T-cell (primary cell): ENCODE measurements around the gene BRD4. TPM values are rescaled to one million over a fixed set of nuclear protein-coding genes. Genes with fewer than 3 reads are reported as not detected.

Experiments used
- ATAC-seq, 4 experiments: fragments of 200-7000 bp in 3 of 4; fragments of 150-1000 bp in 1 of 4; cut with Tn5 transposase; replicated peaks in 1 of 4; 1 replicate in 3 of 4; 2 replicates in 1 of 4; pipeline ENCODE4 v1.10.0; 2021; ENCODE audit warnings: moderate library complexity in 3 of 4, mild to moderate bottlenecking in 2 of 4, moderate number of reproducible peaks in 1 of 4
- CTCF ChIA-PET, 2 donors: fragments of 300-600 bp; sonication (Branson Sonifier 250); formaldehyde crosslinking; loops; one replicate each; lab custom pipeline; 2022; ENCODE audit warnings: antibody characterized with exemption in 2 of 2; lab: Charles Lee
- POLR2A ChIA-PET, 2 donors: fragments of 300-600 bp; sonication (Branson Sonifier 250); formaldehyde crosslinking; loops; one replicate each; lab custom pipeline; 2022; ENCODE audit warnings: antibody characterized with exemption in 2 of 2; lab: Charles Lee
- DNase-seq, 35 experiments: peaks; one replicate each; pipeline versions ENCODE4 v3.0.0 to v3.0.0-alpha.2; 2013 to 2023
- H3K27ac ChIP-seq: one replicate; pipeline ENCODE4 v1.5.1; 2013; ENCODE audit warnings: low read length
- H3K27me3 ChIP-seq, 2 experiments: replicated peaks in 1 of 2; 1 replicate in 1 of 2; 2 replicates in 1 of 2; pipeline versions ENCODE4 v1.6.1 to v1.7.0; 2013; ENCODE audit warnings: low read length in 1 of 2, mixed read lengths in 1 of 2; ENCODE audit not compliant: control insufficient read depth in 2 of 2, insufficient read depth in 2 of 2; ENCODE audit errors: extremely low read depth in 1 of 2
- H3K36me3 ChIP-seq, 2 donors: 1 replicate in 1 of 2; 2 replicates in 1 of 2; pipeline versions ENCODE4 v1.6.1 to v1.7.0; 2013; ENCODE audit warnings: low read length in 1 of 2; ENCODE audit not compliant: control insufficient read depth in 2 of 2, insufficient read depth in 1 of 2; ENCODE audit errors: extremely low read depth in 1 of 2
- H3K4me1 ChIP-seq, 2 experiments: 1 replicate in 1 of 2; 2 replicates in 1 of 2; pipeline versions ENCODE4 v1.6.1 to v1.7.0; 2013; ENCODE audit warnings: low read length in 2 of 2, mixed read lengths in 1 of 2; ENCODE audit not compliant: insufficient read depth in 2 of 2, control insufficient read depth in 1 of 2; ENCODE audit errors: extremely low read depth in 1 of 2
- H3K4me3 ChIP-seq, 2 donors: 1 replicate in 1 of 2; 2 replicates in 1 of 2; pipeline versions ENCODE4 v1.5.1 to v1.7.0; 2013; ENCODE audit warnings: mild to moderate bottlenecking in 2 of 2, low read length in 1 of 2, moderate library complexity in 1 of 2; ENCODE audit not compliant: control insufficient read depth in 1 of 2; ENCODE audit errors: extremely low read depth in 1 of 2
- H3K9me3 ChIP-seq: 2 replicates; pipeline ENCODE4 v1.7.0; 2013
- H3K27ac Mint-ChIP-seq, 2 donors: one replicate each; pipeline ENCODE4 v1.8.0; 2020 to 2021; ENCODE audit warnings: mild to moderate bottlenecking in 2 of 2, mixed read lengths in 2 of 2
- H3K27me3 Mint-ChIP-seq, 2 donors: one replicate each; pipeline ENCODE4 v1.8.0; 2021 to 2022; ENCODE audit warnings: mixed read lengths in 2 of 2
- H3K36me3 Mint-ChIP-seq: one replicate; pipeline ENCODE4 v1.8.0; 2021; ENCODE audit warnings: mixed read lengths
- H3K4me1 Mint-ChIP-seq, 3 donors: one replicate each; pipeline ENCODE4 v1.8.0; 2020 to 2022; ENCODE audit warnings: mixed read lengths in 3 of 3, mild to moderate bottlenecking in 1 of 3
- H3K4me3 Mint-ChIP-seq, 3 donors: one replicate each; pipeline ENCODE4 v1.8.0; 2020 to 2022; ENCODE audit warnings: mild to moderate bottlenecking in 3 of 3, mixed read lengths in 3 of 3, moderate library complexity in 3 of 3
- H3K9me3 Mint-ChIP-seq, 3 donors: one replicate each; pipeline ENCODE4 v1.8.0; 2020 to 2022; ENCODE audit warnings: mixed read lengths in 3 of 3
- WGBS: methylation state at CpG from one replicate; pipeline ENCODE4 v1.1.5; 2013; ENCODE audit warnings: missing lambda C conversion rate; ENCODE audit not compliant: insufficient coverage; 5-methylcytosine and 5-hydroxymethylcytosine counted together
- total RNA-seq, 35 experiments: library from RNA in 6 of 35; stranded (reverse) in 6 of 35; fragments of 120-200 nt in 1 of 35; gene quantifications; one replicate each; pipeline versions ENCODE4 v1.2.1 to v1.2.4 and lab custom pipeline; 2013 to 2026

BRD4 gene
- total RNA-seq, 5 donors from 2014 or later (not counting 1 experiment from before 2014, with no cell fraction given): 115 to 154 (median 139) TPM

DNA sequence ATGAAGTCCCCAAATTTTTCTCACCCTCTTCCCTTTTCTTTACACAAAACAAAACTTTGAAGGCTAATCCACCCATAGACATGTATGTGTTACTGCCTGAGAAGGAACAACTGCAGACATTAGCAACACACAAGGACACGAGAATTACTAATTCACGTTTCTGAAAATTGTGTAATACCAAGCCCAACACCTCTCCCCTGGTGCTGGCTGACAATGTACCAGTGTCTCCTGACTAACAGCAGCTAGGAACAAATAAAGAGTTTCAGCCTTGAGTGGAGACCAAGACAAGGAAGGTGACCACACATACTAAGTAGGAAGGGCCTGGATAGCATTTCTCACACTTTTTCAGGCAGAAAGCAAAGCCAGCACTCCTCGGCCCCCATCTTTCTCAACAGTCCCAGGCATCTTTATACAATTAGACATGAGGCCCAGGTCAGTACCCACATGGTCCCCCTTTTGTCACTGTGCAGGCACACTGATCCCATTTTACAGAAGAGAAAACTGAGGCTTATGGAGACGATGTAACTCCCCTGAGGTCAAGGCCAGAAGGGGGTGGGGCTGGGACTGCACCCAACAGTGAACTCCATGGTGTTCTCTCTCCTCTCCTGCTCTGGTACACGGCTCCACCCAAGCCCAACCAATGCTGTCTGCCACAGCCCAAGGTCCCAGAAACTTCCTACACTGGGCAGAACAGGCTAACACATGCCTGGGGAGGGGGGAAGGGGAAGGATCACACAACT is 8.7 kb downstream of the BRD4 start:
- peak overlapping the region; percentile 3 to 62 for H3K27ac Mint-ChIP-seq
- Histone ChIP-seq H3K27me3 (no peaks in the 10 kb centered on the region), H3K9me3 (no peaks in the 10 kb centered on the region), H3K4me3 (no peak overlapping the region), H3K36me3 (no peaks in the 10 kb centered on the region), H3K4me1 (peaks cover 33 to 82% of the 10 kb centered on the region in 2 experiments), H3K27ac (no peak overlapping the region)
- H3K4me3 Mint-ChIP-seq: peak overlapping the region; percentile 41 to 75 (median 43)
- H3K4me1 Mint-ChIP-seq: peaks cover 89 to 95% (median 95%) of the 10 kb centered on the region in 3 donors
- ChIA-PET CTCF (no interaction called here), POLR2A (no interaction called here)
- H3K36me3 Mint-ChIP-seq: peaks cover 9% of the 10 kb centered on the region
- ATAC-seq (peak in 1 of 4 experiments; percentile 14), DNase-seq (no peak)
- 22% methylated on average over 3 of the region's 5 CpGs for WGBS
- H3K27me3 Mint-ChIP-seq: no peaks in the 10 kb centered on the region
- no peaks in the 10 kb centered on the region for H3K9me3 Mint-ChIP-seq

DNA sequence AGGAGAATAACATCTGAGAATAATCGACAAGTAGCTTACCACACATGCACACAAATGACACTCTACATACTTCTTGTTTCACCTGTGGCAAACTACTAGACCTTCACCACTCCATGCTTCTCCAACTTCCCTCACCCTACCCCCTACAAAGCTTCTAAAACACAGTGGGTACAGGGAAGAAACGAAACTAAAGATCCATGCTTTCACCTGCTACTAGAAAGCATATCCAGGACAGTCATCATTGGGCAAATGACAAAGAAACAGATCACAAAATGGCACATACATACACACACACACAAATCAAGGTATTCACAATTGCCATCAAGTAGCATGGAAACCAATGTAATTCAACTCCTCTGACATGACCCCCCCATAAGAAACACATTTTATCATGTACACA is 10.6 kb downstream of the BRD4 start:
- Mint-ChIP-seq H3K27ac (peak overlapping the region; percentile 30 to 74), H3K4me3 (peak overlapping the region; percentile 38 to 75 (median 44)), H3K36me3 (peaks cover 6% of the 10 kb centered on the region), H3K27me3 (no peaks in the 10 kb centered on the region), H3K4me1 (peaks cover 91 to 95% (median 95%) of the 10 kb centered on the region in 3 donors), H3K9me3 (no peaks in the 10 kb centered on the region)
- ATAC-seq: no peak
- POLR2A ChIA-PET: no interaction called here
- Histone ChIP-seq H3K36me3 (no peaks in the 10 kb centered on the region), H3K4me3 (no peak overlapping the region), H3K4me1 (peaks cover 35 to 82% of the 10 kb centered on the region in 2 experiments), H3K9me3 (no peaks in the 10 kb centered on the region), H3K27me3 (no peaks in the 10 kb centered on the region), H3K27ac (no peak overlapping the region)
- CTCF ChIA-PET: no interaction called here
- WGBS: 38% methylated on average over 1 of the region's 2 CpGs
- no peak for DNase-seq

DNA sequence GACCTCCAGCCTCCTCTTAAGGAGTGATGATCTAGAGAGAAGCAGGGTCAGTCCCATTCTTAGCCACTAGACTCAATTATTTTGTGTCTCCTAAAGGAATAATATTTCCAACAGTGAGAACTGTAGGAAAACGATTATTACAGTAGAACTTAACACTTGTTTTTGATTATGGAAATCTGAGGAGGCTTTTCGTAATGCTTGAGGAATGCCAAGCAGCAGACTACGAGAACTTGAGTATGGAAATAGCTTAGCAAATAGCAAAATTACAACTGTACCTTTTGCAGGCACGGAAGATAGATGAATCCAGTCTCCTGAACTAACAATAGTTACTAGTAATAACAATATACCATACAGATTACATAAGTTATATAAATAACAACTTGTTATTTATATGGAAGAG is 12.2 kb downstream of the BRD4 start:
- CTCF ChIA-PET: interaction anchor here in 1 of 2 donors (0.7 kb wide), 1 partner anchor 139 kb away, joined by 3 read pairs; no protein-coding TSS in a partner anchor
- no peaks in the 10 kb centered on the region for H3K9me3 ChIP-seq
- H3K4me1 ChIP-seq: peaks cover 27 to 82% of the 10 kb centered on the region in 2 experiments
- Mint-ChIP-seq H3K27me3 (no peaks in the 10 kb centered on the region), H3K36me3 (peaks cover 6% of the 10 kb centered on the region), H3K4me3 (peak overlapping the region in 1 of 3 donors; percentile 68), H3K4me1 (peaks cover 89 to 91% (median 90%) of the 10 kb centered on the region in 3 donors), H3K9me3 (no peaks in the 10 kb centered on the region), H3K27ac (no peak overlapping the region)
- no CpG with 5 or more reads among the region's 4 CpGs for WGBS
- POLR2A ChIA-PET: interaction anchor here (0.7 kb wide), 2 partner anchors 9 to 18 kb away, joined by 3 read pairs; no protein-coding TSS in a partner anchor
- DNase-seq (no peak), ATAC-seq (no peak)
- H3K27me3 ChIP-seq: no peaks in the 10 kb centered on the region
- H3K4me3 ChIP-seq: no peak overlapping the region
- H3K27ac ChIP-seq: no peak overlapping the region
- no peaks in the 10 kb centered on the region for H3K36me3 ChIP-seq

DNA sequence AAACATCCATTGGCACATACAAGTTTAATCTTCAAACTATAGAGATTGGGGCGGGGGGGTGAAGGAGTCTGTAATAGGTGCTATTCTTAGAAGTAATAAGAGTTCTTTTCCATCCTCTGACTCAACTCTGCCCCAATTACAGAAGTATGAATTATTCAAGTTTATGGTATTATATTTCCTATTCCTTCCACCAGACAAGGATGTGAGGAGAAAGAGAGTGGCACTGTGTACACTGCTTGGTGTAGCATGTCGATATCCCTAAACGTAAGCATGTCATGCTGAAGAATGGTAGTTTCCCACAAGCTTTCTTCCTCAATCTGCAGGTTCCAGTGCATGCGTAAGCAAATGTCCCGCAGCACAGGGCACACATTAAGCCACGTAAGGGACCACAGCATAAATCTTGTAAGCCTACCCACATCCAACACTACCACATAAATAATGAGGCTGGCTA is 14.1 kb downstream of the BRD4 start:
- CTCF ChIA-PET: interaction anchor here in 1 of 2 donors (0.6 kb wide), 1 partner anchor 9 kb away, joined by 5 read pairs; no protein-coding TSS in a partner anchor

DNA sequence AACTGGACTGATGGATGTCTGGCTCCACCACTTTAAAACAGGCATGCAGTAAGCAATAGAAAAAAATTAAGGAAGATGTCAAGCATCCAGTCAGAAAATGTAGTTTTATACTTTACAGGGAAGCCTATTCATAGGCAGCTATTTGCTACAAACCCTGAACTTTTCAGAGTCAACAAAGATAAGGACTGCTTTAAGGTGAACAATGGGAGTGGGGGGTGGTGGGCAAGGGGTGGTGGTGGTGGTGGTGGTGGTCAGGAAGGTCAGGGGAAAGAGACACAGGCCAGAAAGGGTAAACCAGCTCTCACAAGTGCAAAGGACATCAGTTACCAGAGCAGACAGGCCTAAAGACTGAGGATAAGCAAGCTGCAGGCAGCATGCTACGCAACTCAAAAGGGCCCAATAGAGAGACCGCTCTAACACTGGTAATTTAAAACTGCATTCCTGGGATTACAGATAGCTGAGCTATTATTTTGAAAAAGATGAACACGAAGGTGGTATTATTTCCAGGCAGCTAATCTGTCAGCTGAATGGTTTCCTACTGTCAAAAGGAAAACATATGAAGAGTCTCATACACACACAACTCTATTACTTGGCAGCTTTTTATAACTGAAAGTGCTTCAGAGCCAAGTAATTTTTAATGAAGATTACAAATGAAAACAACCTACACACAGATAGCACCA is 14.8 kb downstream of the BRD4 start:
- DNase-seq: no peak
- H3K4me1 Mint-ChIP-seq: peaks cover 87 to 92% (median 88%) of the 10 kb centered on the region in 3 donors
- H3K4me3 Mint-ChIP-seq: peak overlapping the region; percentile 49 to 68 (median 64)
- Histone ChIP-seq H3K4me3 (no peak overlapping the region), H3K9me3 (no peaks in the 10 kb centered on the region), H3K27me3 (no peaks in the 10 kb centered on the region), H3K27ac (no peak overlapping the region), H3K36me3 (no peaks in the 10 kb centered on the region), H3K4me1 (peaks cover 27 to 72% of the 10 kb centered on the region in 2 experiments)
- ChIA-PET POLR2A (interaction anchor here (0.5 to 1.2 kb wide), 6 partner anchors 10 to 953 kb away, joined by 3 to 6 read pairs (median 4); no protein-coding TSS in a partner anchor), CTCF (interaction anchor here (0.5 to 0.9 kb wide), 5 partner anchors 9 to 1300 kb away, joined by 3 to 6 read pairs (median 5); no protein-coding TSS in a partner anchor)
- no peaks in the 10 kb centered on the region for H3K27me3 Mint-ChIP-seq
- no peaks in the 10 kb centered on the region for H3K9me3 Mint-ChIP-seq
- ATAC-seq: no peak
- H3K36me3 Mint-ChIP-seq: peaks cover 9% of the 10 kb centered on the region
- WGBS: 100% methylated on average over 2 of the region's 3 CpGs
- H3K27ac Mint-ChIP-seq: peak overlapping the region in 1 of 2 donors; percentile 29

More for the DNA sequence above, 14.1 kb downstream of the BRD4 start:
- POLR2A ChIA-PET: interaction anchor here in 1 of 2 donors (0.5 kb wide), 1 partner anchor 15 kb away, joined by 4 read pairs; no protein-coding TSS in a partner anchor
- DNase-seq (peak in 10 of 35 experiments; percentile 8 to 64 (median 37)), ATAC-seq (peak in 2 of 4 experiments; percentile 29 to 80)
- Mint-ChIP-seq H3K27ac (peak overlapping the region; percentile 12 to 71), H3K27me3 (no peaks in the 10 kb centered on the region), H3K4me1 (peaks cover 86 to 90% (median 87%) of the 10 kb centered on the region in 3 donors), H3K36me3 (peaks cover 11% of the 10 kb centered on the region), H3K9me3 (no peaks in the 10 kb centered on the region), H3K4me3 (peak overlapping the region; percentile 43 to 68 (median 55))
- Histone ChIP-seq H3K4me3 (no peak overlapping the region), H3K4me1 (peaks cover 27 to 75% of the 10 kb centered on the region in 2 experiments), H3K27me3 (no peaks in the 10 kb centered on the region), H3K36me3 (no peaks in the 10 kb centered on the region), H3K9me3 (no peaks in the 10 kb centered on the region), H3K27ac (no peak overlapping the region)
- 40% methylated on average over 5 of the region's 6 CpGs for WGBS

DNA sequence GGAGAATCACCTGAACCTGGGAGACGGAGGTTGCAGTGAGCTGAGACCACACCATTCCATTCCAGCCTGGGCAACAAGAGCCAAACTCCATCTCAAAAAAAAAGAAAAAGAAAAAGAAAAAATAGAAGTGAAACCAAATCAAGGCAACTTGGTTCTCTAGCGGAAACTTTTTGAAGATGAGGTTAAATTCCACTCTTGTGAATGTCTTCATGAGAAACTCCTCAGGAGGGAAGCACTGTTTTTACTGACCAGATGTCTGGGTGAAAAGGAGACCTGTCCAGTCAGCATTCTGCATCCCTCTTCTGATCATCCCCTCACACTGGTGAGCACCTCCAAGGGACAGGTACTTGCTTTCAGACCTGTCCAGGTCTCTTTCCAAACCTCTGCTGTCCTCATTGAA is 15.8 kb downstream of the BRD4 start:
- H3K4me3 ChIP-seq: no peak overlapping the region
- no peak for ATAC-seq
- H3K4me3 Mint-ChIP-seq: peak overlapping the region; percentile 49 to 68 (median 64)
- H3K36me3 Mint-ChIP-seq: peaks cover 14% of the 10 kb centered on the region
- ChIA-PET CTCF (interaction anchor here in 1 of 2 donors (0.9 kb wide), 1 partner anchor 24 kb away, joined by 3 read pairs; no protein-coding TSS in a partner anchor), POLR2A (interaction anchor here (0.6 to 1.2 kb wide), 3 partner anchors 9 to 23 kb away, joined by 3 to 4 read pairs (median 4); no protein-coding TSS in a partner anchor)
- peaks cover 88 to 92% (median 89%) of the 10 kb centered on the region in 3 donors for H3K4me1 Mint-ChIP-seq
- H3K27ac Mint-ChIP-seq: peak overlapping the region; percentile 29 to 50
- WGBS: no CpG with 5 or more reads among the region's 2 CpGs
- no peak for DNase-seq
- H3K27ac ChIP-seq: no peak overlapping the region
- no peaks in the 10 kb centered on the region for H3K9me3 ChIP-seq
- H3K27me3 ChIP-seq: no peaks in the 10 kb centered on the region
- H3K36me3 ChIP-seq: peaks cover 0 to 2% of the 10 kb centered on the region in 2 donors
- H3K9me3 Mint-ChIP-seq: no peaks in the 10 kb centered on the region
- no peaks in the 10 kb centered on the region for H3K27me3 Mint-ChIP-seq
- peaks cover 25 to 76% of the 10 kb centered on the region in 2 experiments for H3K4me1 ChIP-seq
